GM18870 (cell line): ENCODE data around the gene ZNF57.
"Not testable (repeated sequence)": the region's sequence is repeated elsewhere in the genome, so short reads cannot be mapped to it uniquely, and the experiment has no call there.

Source experiments
- ATAC-seq: cut with Tn5 transposase; IDR thresholded peaks from one replicate; pipeline ENCODE4 v1.9.1; 2021; ENCODE audit warnings: moderate library complexity; ENCODE audit not compliant: unreplicated experiment

Gene ZNF57

DNA sequence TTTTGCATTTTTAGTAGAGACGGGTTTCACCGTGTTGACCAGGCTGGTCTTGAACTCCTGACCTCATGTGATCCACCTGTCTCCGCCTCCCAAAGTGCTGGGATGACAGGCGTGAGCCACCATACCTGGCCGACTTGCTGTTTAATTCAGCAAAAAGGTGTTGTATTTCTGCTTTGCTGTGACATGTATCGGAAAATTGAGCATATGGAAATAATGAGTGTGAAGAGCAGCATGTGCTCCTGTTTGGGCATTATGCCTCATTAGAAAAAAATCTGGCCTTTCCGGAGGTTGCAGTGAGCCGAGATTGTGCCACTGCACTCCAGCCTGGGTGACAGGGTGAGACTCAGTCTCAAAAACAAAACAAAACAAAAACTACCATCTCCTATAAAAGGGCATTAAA, 10.2 kb upstream of the ZNF57 start:
- not testable (repeated sequence) for ATAC-seq

DNA sequence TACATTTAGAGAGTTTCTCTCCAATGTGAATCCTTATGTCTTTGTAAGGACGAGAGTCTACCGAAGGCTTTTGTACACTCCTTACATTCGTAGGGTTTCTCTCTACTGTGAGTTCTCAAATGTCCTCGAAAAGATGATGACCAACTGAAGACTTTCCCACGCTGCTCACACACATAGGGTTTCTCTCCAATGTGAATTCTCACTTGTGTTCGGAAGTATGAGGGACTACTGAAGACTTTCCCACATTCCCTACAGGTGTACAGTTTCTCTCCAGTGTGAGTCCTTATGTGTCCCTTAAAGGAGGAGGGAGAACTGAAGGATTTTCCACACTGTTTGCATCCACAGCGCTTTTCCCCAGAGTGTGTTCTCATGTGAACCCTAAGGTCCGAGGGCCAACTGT, 4.0 kb upstream of the ZNF57 start:
- no peak for ATAC-seq

DNA sequence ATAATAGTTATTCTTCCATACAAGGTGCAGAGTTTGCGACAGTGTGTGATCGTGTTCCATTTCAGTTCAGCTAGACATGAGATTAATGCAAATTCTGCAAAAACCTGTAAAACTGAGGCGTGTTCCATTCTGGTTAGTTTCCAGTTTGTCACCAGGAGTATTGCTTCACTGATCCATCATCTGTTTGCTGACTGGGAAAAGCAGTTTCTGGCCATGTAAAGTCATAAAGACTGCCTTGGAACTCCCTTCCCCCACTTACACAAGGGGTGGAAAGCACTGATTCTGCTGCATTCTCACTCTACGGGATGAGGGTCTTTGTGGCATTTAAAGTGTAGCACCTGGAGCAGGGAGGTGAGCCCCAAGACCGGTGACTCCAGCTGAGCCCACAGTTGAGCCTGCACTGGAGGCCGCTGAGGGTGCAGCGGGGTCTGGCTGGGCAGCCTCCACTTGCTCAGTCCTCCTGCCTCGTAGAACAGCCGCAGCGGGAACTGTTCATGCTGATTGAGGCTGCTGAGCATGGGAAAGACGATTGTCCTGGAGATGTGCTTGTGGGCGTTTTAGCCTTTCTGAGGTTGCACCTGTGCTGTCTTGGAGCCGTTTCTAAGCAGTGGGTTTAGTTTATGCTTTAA, 2.0 kb downstream of the ZNF57 start:
- no peak for ATAC-seq

DNA sequence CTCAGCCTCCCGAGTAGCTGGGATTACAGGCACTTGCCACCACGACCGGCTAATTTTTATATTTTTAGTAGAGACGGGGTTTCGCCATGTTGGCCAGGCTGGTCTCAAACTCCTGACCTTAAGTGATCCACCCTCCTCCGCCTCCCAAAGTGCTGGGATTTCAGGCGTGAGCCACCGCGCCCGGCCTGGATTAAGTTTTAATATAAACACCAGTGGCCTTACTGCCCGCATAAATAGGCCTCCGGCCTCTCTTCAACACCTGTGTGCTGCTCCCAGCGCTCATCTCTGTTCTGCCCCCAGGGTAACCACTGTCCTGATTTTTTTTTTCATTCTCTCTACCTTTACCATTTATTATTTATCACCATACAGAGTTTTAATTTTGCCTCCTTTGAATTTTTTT, 2.6 kb downstream of the ZNF57 start:
- not testable (repeated sequence) for ATAC-seq

DNA sequence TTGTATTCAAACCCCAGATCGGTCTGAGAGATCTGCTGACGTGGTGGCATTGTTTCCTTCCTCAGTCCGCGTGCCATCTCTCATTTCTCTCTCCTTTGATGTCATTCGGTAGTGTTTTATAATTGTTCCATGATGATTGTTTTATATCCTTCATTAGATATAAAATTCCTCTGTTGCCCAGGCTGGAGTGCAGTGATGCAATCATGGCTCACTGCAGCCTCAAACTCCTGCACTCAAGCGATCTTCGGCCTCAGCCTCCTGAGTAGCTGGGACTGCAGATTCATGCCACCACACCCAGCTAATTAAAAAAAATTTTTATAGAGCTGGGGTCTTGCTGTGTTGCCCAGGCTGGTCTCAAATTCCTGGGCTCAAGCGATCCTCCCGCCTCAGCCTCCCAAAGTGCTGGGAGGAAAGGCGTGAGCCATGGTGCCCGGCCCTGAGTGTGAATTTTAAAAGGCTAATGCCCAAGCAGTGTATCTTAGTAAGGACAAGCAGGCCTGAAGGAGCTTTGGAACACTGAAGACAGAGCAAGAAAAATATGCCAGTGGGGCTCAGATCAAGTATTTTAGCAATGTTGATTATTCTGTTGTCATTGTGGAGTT, 5.3 kb downstream of the ZNF57 start:
- ATAC-seq = no peak

DNA sequence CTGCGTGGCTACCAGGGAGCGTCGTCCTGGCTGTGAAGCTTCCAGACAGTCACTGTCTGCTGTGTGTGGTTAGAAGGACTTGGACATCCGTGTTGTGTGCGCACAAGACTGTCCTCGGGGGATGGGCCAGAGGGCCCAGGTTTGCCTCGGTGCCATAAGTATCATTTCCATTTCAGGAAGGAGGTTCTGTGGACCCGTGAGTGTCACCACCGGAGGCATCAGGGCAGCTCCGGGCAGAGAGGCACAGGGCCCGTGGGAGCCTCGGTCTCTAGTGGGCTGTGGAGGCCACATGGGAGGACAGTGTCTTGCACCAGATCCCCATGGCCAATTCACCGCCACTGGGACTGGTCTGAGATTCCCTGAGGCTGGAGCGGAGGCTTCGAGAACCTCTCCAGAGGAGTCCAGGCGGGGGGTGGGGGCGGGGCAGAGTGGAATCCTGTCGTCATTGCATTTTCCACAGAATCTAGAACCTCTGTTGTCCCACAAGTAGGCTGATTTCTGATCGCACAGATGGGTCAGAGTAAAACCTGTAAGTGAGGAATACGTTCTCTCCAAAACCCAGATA, 6.0 kb downstream of the ZNF57 start:
- no peak for ATAC-seq

DNA sequence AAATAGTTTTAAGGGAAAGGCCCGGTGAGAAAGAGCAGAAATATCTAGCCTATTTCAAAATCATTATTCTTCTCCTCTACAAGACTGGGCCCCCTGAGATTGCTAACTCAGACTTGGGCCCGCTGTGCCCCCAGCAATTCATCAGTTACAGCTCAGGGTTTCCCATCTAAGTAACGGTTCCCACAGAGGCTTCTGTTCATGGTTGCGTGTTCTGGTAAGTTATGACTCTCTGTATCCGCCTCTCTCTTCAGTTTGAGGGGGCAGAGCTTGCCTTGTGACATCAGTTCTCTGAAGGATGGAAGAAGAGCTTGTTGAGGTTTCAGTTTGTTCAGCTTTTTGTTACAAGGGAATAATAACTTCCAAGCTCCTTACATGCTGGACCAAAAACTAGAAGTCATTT, 11.6 kb downstream of the ZNF57 start:
- no peak for ATAC-seq

DNA sequence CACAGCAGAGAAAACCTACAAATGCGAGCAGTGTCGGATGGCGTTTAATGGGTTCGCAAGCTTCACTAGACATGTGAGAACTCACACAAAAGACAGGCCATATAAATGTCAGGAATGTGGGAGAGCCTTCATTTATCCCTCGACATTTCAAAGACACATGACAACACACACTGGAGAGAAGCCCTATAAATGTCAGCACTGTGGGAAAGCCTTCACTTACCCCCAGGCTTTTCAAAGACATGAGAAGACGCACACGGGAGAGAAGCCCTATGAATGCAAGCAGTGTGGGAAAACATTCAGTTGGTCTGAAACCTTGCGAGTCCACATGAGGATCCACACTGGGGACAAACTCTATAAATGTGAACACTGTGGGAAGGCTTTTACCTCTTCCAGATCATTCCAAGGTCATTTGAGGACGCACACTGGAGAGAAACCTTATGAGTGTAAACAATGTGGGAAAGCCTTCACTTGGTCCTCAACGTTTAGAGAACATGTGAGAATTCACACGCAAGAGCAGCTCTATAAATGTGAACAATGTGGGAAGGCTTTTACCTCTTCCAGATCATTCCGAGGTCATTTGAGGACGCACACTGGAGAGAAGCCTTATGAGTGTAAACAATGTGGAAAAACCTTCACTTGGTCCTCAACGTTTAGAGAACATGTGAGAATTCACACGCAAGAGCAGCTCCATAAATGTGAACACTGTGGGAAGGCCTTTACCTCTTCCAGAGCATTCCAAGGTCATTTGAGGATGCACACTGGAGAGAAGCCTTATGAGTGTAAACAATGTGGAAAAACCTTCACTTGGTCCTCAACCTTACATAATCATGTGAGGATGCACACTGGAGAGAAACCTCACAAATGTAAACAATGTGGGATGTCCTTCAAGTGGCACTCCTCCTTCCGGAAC, 16.8 kb downstream of the ZNF57 start:
- no peak for ATAC-seq

DNA sequence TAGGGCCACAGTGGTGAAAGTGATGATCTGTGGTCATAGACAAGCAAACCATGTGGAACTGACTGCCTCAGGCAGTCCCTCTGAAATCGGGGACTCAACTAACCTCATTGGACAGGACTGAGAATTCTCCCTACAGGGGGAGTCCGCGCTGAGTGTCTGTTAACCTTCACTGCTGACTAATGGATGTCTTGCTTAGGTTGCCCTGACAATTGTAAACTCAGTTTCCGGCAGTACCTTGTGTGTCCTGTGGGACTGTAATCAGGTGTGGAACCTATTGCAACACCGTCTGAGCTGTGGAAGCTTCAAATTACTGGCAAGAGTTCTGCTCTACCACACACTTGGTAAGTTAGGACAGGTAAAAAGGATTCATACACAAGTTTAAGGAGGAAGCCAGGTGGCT, 22.3 kb downstream of the ZNF57 start:
- no peak for ATAC-seq

DNA sequence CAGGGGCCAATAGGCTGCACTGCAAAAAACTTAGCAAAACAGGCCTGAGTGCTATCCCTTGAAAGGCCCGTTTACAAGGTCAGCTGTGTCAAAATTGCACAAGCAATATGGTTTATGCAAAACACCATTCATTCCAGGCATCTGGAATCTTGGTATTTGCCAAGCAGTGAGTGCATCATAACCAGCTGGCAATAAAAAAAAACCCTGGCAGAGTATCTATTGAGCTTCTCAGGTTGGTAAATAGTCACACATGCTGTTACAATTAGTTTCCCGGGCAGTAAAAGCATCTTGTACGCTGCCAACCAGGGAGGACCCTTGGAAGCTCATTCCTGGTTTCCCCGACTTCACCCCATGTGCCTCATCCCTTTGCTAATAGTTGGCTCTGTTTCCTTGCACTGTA, 22.8 kb downstream of the ZNF57 start:
- no peak for ATAC-seq

DNA sequence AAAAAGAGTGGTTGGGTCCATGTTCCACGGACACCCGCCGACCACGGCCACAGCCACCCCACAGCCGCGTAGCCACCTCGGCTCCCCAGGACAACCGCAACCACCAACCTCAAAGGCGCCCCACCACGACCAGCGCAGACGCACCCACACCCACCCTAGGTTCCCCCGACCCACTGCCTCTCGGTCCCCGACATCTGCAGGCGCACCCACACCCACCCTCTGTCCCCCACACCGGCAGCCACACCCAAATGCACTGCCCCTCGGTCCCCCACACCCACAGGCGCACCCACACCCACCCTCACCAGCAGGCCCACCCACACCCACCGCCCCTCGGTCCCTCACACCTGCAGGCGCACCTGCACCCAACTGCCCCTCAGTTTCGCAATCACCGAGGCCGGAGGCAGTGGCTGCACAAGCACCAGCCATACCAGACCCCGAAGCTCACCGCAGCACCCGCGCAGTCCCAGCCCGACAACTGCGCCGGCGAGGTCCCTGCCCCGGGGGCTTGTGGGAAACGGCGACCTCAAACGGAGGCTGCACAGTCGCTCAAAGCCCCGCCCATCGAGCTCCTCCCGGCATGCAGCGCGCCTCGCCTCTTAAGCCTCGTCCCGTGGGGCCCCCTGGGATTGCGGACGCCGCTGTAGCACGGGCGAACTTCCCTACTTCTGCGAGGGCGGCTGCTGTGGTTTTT, 25.8 kb downstream of the ZNF57 start:
- no peak for ATAC-seq

DNA sequence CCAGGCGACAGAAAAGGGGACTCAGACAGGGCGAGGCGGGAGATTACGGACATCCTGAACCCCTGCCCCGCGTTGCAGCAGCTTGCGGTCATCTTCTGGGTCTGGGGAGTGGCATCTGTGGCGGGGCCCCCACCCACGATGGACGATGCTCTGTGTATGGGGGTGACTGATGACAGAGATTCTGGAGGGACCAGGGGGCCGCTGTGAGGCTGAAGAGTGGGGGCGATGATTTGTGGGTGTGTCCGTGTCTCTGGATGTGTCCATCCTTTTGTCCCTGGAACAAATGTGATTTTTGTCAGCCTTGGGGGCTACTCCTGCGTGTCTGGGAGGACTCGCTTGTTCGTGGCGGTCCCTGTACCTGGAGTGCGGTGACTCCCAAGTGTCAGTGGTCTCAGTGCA, 26.3 kb downstream of the ZNF57 start:
- ATAC-seq = no peak

DNA sequence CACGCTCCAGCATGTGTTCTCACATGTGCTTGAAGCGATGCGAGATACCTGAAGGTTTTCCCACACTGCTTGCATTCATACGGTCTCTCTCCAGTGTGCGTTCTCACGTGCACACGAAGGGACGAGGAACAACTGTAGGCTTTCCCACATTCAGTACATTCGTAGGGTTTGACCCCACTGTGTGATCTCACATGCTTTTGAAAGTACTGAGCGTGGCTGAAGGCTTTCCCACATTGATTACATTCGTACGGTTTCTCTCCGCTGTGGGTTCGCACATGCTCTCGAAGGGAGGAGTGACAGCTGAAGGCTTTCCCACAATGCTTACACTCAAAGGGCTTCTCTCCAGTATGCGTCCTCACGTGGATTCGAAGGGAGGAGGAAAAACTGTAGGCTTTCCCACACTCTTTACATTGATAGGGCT, 32.8 kb downstream of the ZNF57 start:
- no peak for ATAC-seq

DNA sequence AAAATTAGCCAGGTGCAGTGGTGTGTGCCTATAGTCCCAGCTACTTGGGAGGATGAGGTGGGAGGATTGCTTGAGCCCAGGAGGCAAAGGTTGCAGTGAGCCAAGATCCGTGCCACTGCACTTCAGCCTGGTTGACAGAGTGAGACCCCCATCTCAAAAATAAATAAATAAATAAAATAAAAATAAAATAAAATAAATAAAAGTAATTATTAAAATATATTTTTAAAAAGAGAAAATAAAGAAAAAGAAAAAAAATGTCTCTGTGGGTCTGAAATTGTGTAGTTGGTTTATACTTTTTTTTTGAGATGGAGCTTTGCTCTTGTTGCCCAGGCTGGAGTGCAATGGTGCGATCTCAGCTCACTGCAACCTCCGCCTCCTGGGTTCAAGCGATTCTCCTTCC, 35.1 kb downstream of the ZNF57 start:
- not testable (repeated sequence) for ATAC-seq

DNA sequence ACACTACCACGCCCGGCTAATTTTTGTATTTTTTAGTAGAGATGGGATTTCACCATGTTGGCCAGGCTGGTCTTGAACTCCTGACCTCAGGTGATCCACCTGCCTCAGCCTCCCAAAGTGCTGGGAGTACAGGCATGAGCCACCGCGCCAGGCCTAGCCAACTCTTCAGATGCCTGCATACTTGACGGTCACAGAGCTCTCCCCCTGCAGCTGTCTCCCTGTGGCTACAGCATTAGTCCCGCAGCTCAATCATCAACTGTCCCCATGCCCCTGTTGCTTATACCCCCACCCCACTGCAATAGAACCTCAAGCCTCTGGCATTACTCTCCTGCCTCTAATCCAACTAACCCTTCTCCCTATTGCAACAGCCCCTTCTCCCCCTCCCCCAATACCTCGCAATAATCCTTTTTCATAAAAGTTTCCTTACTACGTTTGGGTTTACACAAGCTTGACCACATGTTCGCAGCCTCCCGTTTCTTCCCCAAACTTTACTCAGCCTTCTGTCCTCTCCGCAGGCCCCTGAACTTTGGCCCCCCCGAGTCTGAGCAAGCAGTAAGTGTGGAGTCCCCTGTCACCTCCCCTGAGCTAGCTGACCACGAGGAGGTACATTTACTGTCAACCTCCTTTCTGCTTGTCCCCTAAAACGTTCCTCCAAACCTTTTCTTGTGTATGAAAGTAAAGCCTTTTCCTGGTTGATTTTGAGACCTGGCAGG, 42.4 kb downstream of the ZNF57 start:
- no peak for ATAC-seq

DNA sequence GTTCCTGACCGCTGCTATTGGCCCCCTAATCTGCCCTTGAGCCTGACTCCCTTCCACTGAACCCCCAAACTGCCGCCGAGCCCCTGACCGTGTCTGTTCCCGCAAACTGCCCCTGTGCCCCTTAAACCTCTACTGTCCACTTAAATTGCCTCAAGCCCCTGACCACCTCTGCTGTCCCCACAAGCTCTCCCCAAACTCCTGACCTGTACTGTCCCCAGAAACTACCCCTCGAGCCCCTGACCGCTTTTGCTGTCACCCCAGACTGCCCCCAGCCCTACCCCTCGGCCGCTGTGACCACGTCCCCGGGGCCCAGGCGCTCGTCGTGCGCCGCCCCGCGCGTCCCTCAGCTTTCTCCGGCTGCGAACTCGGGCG, 43.7 kb downstream of the ZNF57 start:
- ATAC-seq = no peak

DNA sequence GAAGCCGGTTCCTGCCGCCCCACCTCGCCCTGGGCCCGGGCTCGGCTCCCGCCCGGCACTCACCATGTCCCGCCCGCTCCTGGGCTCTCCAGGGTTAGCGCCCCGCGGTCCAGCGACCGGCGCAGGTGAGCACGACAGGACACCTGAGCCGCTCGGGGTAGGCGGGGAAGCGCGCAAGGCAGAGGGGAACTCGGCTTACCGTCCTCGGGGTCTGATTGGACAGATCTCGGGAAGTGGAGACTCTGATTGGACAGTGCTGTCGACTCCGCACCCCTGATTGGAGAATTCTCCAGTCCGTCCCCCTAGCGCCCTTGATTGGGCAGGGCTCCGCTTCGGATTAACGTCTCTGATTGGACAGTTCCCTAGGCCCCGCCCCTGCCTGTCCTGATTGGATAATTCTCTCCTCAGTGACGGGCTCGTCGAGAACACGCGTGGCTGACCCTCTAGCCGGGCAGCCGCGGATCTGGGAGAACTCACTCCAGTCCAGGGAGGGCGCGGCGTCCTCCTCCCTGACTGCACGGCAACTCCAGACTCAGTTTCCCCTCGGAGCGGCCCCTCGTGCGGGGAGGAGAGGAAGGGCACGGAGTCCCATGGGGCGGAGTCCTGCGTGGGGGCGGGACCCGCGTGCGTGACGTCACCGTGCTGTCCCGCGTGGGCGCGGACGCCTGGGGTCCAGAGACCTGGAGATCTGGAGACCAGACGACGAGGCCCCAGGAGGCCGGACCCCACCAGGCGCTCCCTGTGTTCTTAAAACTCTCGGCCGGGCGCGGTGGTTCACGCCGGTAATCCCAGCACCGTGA, 44.2 kb downstream of the ZNF57 start, which contains the start of gene ZNF77:
Gene ZNF77 (minus strand): TSS at position 197 of the 800 bp plus-strand sequence. CDS start 131 bp downstream, at position 66.
- ATAC-seq = peak; percentile 91

DNA sequence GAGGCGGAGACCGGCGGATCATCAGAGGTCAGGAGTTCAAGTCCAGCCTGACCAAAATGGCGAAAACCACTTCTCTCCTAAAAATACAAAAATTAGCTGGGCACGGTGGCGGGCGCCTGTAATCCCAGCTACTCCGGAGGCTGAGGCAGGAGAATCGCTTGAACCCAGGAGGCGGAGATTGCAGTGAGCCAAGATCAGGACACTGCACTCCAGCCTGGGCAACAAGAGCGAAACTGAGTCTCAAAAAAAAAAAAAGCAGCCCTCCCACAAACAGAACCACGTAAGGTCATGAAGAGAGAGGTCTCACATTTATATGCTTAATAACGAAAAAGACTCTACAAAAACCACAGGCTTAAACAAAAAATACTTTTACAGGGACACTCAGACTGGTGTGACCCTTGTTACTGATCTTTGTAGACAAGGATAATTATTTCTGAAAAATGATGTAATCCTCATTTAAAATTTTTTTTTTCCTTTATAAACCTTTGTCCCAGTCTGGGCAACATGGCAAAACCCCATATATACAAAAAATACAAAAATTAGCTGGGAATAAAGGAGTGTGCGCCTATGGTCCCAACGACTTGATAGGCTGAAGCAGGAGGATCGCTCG, 45.0 kb downstream of the ZNF57 start:
- ATAC-seq = no peak

DNA sequence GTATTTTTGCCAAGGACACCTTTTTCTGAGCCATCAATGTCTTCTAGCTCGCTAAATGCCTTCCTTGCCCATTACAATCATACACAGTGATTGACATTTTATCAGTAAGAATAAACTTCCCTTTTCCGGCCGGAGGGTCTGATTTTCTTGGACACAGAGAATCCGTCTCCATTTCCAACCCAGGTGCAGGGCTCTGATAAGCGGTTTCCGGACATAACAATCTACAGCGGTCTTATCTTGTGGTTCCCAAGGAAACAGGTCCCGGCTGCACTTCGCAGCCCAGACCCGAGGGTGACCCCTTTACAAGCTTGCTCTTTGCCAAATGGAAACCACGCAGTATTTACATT, 49.2 kb downstream of the ZNF57 start:
- no peak for ATAC-seq
